Measurements from ENCODE around the gene TARDBP. TPM values are rescaled to one million over a fixed set of nuclear protein-coding genes. Genes with fewer than 3 reads are reported as not detected.

Gene TARDBP
- total and polyA plus RNA-seq, 10 donors: 88.0 to 243 (median 129) TPM

DNA sequence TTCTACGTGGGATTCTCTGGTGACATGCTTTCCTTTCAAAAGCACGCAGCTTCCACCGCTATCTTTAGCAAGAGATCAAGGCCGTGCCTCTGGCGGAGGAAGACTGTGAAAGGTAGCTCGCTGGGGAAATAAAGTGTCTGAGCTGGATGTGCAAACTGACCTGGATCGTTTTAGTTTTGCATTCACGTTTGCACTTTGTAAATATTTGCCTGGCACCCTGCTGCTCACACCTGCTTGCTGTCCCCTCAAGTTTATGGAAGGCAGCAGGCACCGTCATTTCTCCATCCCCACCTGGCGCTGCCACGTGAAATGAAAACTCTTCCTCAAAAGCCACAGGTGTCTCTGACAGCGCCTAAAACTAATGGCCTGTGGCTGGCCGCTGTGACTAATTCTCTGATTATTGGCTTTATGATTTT, 44.0 kb upstream of the TARDBP start:
- peaks cover 0 to 42% (median 28%) of the 10 kb centered on the region in 6 donors for H3K4me1 ChIP-seq
- no peak for DNase-seq
- H3K9me3 ChIP-seq: no peaks in the 10 kb centered on the region
- TF ChIP-seq, protein P1, sequence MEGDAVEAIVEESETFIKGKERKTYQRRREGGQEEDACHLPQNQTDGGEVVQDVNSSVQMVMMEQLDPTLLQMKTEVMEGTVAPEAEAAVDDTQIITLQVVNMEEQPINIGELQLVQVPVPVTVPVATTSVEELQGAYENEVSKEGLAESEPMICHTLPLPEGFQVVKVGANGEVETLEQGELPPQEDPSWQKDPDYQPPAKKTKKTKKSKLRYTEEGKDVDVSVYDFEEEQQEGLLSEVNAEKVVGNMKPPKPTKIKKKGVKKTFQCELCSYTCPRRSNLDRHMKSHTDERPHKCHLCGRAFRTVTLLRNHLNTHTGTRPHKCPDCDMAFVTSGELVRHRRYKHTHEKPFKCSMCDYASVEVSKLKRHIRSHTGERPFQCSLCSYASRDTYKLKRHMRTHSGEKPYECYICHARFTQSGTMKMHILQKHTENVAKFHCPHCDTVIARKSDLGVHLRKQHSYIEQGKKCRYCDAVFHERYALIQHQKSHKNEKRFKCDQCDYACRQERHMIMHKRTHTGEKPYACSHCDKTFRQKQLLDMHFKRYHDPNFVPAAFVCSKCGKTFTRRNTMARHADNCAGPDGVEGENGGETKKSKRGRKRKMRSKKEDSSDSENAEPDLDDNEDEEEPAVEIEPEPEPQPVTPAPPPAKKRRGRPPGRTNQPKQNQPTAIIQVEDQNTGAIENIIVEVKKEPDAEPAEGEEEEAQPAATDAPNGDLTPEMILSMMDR (IDR thresholded peaks at IDR 0.05 in 8 of 11, conservative IDR thresholded peaks at IDR 0.05 in 3 of 11): no peak
- peak in 1 of 3 donors; percentile 19 for TF ChIP-seq POLR2AphosphoS5 (IDR thresholded peaks at IDR 0.05)
- peaks cover 0 to 11% (median 0%) of the 10 kb centered on the region in 7 donors for H3K27me3 ChIP-seq (replicated peaks in 1 of 7)
- peak overlapping the region in 2 of 8 donors; percentile 23 to 42 for H3K4me3 ChIP-seq
- H3K36me3 ChIP-seq: no peaks in the 10 kb centered on the region
- 51 to 70% (median 59%) methylated on average over 13 of the region's 13 CpGs for WGBS, 5 donors
- no peak overlapping the region for H3K27ac ChIP-seq
- intact Hi-C loops (cut with DNase I; ENCODE audit: low total_unique reads): no loop called here

DNA sequence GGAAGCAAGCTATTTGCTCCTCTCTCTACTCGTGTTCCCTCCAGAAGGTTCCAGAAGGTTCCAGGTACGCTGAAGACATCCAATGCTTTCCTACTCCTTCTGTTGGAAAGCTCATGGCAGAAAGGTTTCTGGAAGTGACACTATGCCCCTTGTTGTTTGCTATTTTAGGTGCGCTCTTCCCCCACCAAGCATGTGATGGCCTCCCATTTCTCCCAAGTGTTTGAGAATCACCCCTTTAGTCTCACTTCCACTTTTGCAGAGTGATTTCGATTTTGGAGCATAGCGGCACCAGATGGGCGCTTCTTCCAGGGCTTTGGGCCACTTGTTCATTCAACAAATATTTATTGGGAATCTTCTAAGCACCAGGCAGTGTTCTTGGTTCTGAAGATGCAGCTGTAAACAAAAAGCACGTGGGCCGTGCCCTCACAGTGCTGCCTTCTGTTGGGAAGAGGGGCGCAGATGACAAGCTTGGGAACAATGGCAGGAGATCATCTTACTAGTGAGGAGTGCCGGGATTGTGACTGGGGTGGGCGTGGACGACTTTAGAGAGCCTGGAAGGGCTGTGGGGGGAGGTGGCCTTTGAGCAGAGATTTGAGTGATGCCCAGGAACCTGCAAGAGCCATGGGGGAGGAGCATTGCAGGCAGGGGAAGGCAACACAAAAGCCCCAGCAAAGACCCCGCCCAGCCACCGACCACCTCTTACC, 43.0 kb upstream of the TARDBP start:
- Histone ChIP-seq H3K27ac (peak overlapping the region in 2 of 8 donors; percentile 17 to 48), H3K27me3 (replicated peaks in 1 of 7) (peaks cover 0 to 11% (median 0%) of the 10 kb centered on the region in 7 donors), H3K36me3 (no peaks in the 10 kb centered on the region), H3K9me3 (no peaks in the 10 kb centered on the region), H3K4me3 (no peak overlapping the region), H3K4me1 (peaks cover 0 to 42% (median 28%) of the 10 kb centered on the region in 6 donors)
- TF ChIP-seq POLR2AphosphoS5 (IDR thresholded peaks at IDR 0.05): no peak
- TF ChIP-seq, protein P1 (IDR thresholded peaks at IDR 0.05 in 8 of 11, conservative IDR thresholded peaks at IDR 0.05 in 3 of 11): no peak
- WGBS, 5 donors: 80 to 85% (median 82%) methylated on average over 14 of the region's 14 CpGs
- intact Hi-C loops (cut with DNase I; ENCODE audit: low total_unique reads): no loop called here
- DNase-seq: no peak

DNA sequence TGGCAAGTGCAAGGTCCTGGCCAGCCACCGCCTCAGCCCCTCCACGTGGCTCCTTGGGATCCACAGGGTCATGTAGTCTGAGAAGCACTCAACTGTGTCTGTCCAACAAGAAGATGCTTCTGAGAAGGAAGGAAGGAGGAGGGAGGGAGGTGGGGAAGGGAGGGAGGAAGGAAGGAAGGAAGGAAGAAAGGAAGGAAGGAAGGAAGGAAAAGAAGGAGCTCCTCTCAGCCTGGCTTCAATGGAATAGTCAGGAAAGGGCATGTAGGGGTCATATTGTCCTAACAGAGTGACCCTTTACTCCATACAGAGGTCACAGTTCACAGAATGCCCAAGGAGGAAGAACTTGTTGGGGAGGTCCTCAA, 42.5 kb upstream of the TARDBP start:
- WGBS, 5 donors: 63 to 86% (median 81%) methylated on average over 2 of the region's 2 CpGs
- no peak for TF ChIP-seq POLR2AphosphoS5 (IDR thresholded peaks at IDR 0.05)
- TF ChIP-seq POLR2A (IDR thresholded peaks at IDR 0.05): no peak
- TF ChIP-seq, protein P1 (IDR thresholded peaks at IDR 0.05 in 8 of 11, conservative IDR thresholded peaks at IDR 0.05 in 3 of 11): no peak
- peaks cover 0 to 39% (median 25%) of the 10 kb centered on the region in 6 donors for H3K4me1 ChIP-seq
- H3K4me3 ChIP-seq: no peak overlapping the region
- peaks cover 0 to 11% (median 0%) of the 10 kb centered on the region in 7 donors for H3K27me3 ChIP-seq (replicated peaks in 1 of 7)
- no peaks in the 10 kb centered on the region for H3K36me3 ChIP-seq
- intact Hi-C loops (cut with DNase I; ENCODE audit: low total_unique reads): no loop called here
- H3K9me3 ChIP-seq: no peaks in the 10 kb centered on the region
- H3K27ac ChIP-seq: no peak overlapping the region
- no peak for DNase-seq

DNA sequence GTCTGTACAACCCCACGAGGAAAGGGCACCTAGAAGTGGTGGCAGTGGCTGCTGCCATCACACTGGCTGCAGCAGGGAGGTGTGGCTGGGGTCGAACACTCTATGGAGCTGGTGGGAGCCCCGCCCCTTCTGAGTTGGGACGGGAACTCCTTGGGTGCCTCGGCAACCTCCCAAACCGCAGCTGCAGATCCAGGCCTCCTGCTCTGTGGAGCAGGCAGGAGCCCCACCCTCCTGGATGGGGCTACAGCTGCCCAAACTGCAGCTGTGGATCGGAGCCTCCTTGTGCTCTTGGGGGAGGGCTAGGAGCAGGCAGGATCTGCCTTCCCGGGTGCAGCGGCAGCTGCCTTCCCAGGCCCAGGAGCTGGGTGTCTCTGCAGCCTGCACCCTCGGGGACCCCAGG, 38.9 kb upstream of the TARDBP start:
- H3K27me3 ChIP-seq (replicated peaks in 1 of 7): peaks cover 0 to 28% (median 0%) of the 10 kb centered on the region in 7 donors
- DNase-seq: no peak
- 49 to 71% (median 65%) methylated on average over 5 to 10 of the region's 10 CpGs for WGBS, 5 donors
- intact Hi-C loops (cut with DNase I; ENCODE audit: low total_unique reads): no loop called here
- H3K36me3 ChIP-seq: no peaks in the 10 kb centered on the region
- H3K27ac ChIP-seq: no peak overlapping the region
- TF ChIP-seq POLR2A (IDR thresholded peaks at IDR 0.05) (no peak), POLR2AphosphoS5 (IDR thresholded peaks at IDR 0.05) (no peak)
- TF ChIP-seq, protein P1 (IDR thresholded peaks at IDR 0.05 in 8 of 11, conservative IDR thresholded peaks at IDR 0.05 in 3 of 11): no peak
- no peaks in the 10 kb centered on the region for H3K9me3 ChIP-seq
- no peak overlapping the region for H3K4me3 ChIP-seq
- H3K4me1 ChIP-seq: peaks cover 0 to 10% (median 5%) of the 10 kb centered on the region in 6 donors
